PC-3 (cell line): ENCODE measurements around the gene CYGB. TPM values are rescaled to one million over a fixed set of nuclear protein-coding genes. Genes with fewer than 3 reads are reported as not detected.

Source experiments
- ATAC-seq: fragments of 200-7000 bp; cut with Tn5 transposase; 2 replicates; pipeline ENCODE4 v1.9.1; 2020; ENCODE audit warnings: mild to moderate bottlenecking, moderate library complexity
- BruUV-seq: library from RNA; stranded (reverse); fragments of 400-500 nt; replicated peaks from 2 replicates; lab custom pipeline; 2021; lab: Mats Ljungman, UMichigan
- CTCF ChIA-PET: fragments of 300-600 bp; sonication (Branson Sonifier 250); formaldehyde crosslinking; loops from one replicate; lab custom pipeline; 2022; ENCODE audit warnings: antibody characterized with exemption; lab: Charles Lee
- POLR2A ChIA-PET: fragments of 300-600 bp; sonication (Branson Sonifier 250); formaldehyde crosslinking; loops from one replicate; lab custom pipeline; 2022; ENCODE audit warnings: antibody characterized with exemption; ENCODE audit not compliant: unreplicated experiment; lab: Charles Lee
- DNase-seq: peaks from one replicate; pipeline ENCODE4 v3.0.0-alpha.2; 2015
- H2AFZ ChIP-seq: fragments of 300-600 bp; sonication (generic); 2 replicates; pipeline ENCODE4 v1.6.0; 2016; ENCODE audit warnings: antibody characterized with exemption, low read length
- H3F3A ChIP-seq: fragments of 300-600 bp; sonication (generic); one replicate; pipeline ENCODE4 v1.6.0; 2017; ENCODE audit warnings: antibody characterized with exemption, low read length, control low read depth, mild to moderate bottlenecking; ENCODE audit not compliant: unreplicated experiment
- H3K27ac ChIP-seq: fragments of 300-600 bp; sonication (generic); 2 replicates; pipeline ENCODE4 v1.5.1; 2016; ENCODE audit warnings: mild to moderate bottlenecking, low read length
- H3K27me3 ChIP-seq: fragments of 300-600 bp; sonication (generic); 2 replicates; pipeline ENCODE4 v1.6.1; 2016; ENCODE audit warnings: low read length, mixed read lengths
- H3K36me3 ChIP-seq: fragments of 300-600 bp; sonication (generic); 2 replicates; pipeline ENCODE4 v1.6.1; 2016; ENCODE audit warnings: low read depth, mixed run types, low read length, mixed read lengths
- H3K4me1 ChIP-seq: fragments of 300-600 bp; sonication (generic); 2 replicates; pipeline ENCODE4 v1.5.1; 2016; ENCODE audit warnings: low read length; ENCODE audit not compliant: insufficient read depth
- H3K4me2 ChIP-seq: fragments of 300-600 bp; sonication (generic); 2 replicates; pipeline ENCODE4 v1.6.0; 2016; ENCODE audit warnings: low read length
- H3K4me3 ChIP-seq: fragments of 300-600 bp; sonication (generic); 2 replicates; pipeline ENCODE4 v1.5.1; 2016; ENCODE audit warnings: mild to moderate bottlenecking, low read length, mixed read lengths
- H3K79me2 ChIP-seq: fragments of 300-600 bp; sonication (generic); 2 replicates; pipeline ENCODE4 v1.6.1; 2017; ENCODE audit warnings: low read length, mixed read lengths
- H3K9ac ChIP-seq: fragments of 300-600 bp; sonication (generic); 2 replicates; pipeline ENCODE4 v1.6.0; 2016; ENCODE audit warnings: mild to moderate bottlenecking, low read length
- H3K9me2 ChIP-seq: fragments of 300-600 bp; sonication (generic); replicated peaks from 2 replicates; pipeline ENCODE4 v1.6.1; 2016; ENCODE audit warnings: mixed run types, low read length, mixed read lengths
- H3K9me3 ChIP-seq: fragments of 300-600 bp; sonication (generic); 2 replicates; pipeline ENCODE4 v1.6.1; 2016; ENCODE audit warnings: low read length, mixed read lengths
- H4K20me1 ChIP-seq: fragments of 300-600 bp; sonication (generic); 2 replicates; pipeline ENCODE4 v1.6.1; 2016; ENCODE audit warnings: low read length, mixed read lengths
- EZH2 ChIP-seq: fragments of 300-600 bp; sonication (generic); IDR thresholded peaks from one replicate; pipeline ENCODE4 v1.6.1; 2017; ENCODE audit warnings: antibody characterized with exemption, mild to moderate bottlenecking, low read length; ENCODE audit not compliant: unreplicated experiment
- EZH2phosphoT487 ChIP-seq: fragments of 300-600 bp; sonication (generic); IDR thresholded peaks from 2 replicates; pipeline ENCODE4 v1.6.1; 2018; ENCODE audit warnings: mild to moderate bottlenecking, antibody characterized with exemption, low read length, borderline replicate concordance
- intact Hi-C: fragments of 100-400 bp; cut with micrococcal nuclease; formaldehyde crosslinking; loops from 2 replicates; pipeline ENCODE4 v1.9.0; 2023
- total RNA-seq: library from RNA; depleted of rRNA; stranded (reverse); fragments of >200 nt; gene quantifications from 2 replicates; pipeline ENCODE4 v1.2.3, GENCODE V29; 2014
- TF ChIP-seq, protein P1 (sequence below): fragments of 300-600 bp; sonication (generic); conservative IDR thresholded peaks from 2 replicates; pipeline ENCODE4 v1.5.1; 2017; ENCODE audit warnings: antibody characterized with exemption, low read depth, mild to moderate bottlenecking, low read length

CYGB gene
- total RNA-seq, 1 experiment from 2014 or later, result 0.62 TPM

DNA sequence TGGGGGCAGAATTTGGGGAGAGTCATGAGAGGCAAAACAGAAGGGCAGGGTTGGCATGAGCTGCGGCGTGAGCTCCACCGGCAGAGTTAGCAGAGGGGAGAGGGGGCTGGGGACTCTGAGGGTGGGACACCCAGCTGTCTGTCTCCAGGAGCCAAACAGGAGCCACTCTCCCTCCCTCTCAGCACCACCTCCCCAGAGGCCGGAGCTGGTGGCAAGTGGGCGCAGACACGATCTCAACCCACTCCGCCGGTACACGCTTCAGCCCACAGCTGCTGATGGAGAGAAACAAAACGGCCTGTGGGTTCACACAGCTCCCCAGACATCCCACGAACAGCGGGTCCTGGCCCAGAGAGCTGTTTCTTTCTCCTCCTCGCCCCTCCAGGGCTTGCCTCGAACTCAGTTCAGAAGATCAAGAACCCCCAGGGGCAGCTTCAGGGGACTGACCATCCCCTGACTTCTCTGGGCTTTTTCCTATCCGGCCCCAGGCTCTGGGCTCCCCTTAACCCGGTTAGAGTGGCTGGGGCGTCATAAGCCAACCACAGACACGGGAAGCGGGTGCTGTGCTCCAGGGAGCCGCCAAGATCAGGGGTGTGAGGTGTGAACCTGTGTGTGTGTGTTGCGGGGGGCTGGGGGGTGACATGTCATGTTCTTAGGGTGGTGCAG, 43.9 kb downstream of the CYGB start:
- Histone ChIP-seq H4K20me1 (peaks cover 7% of the 10 kb centered on the region; the same call in 1 of the 2 replicates), H3K4me1 (peaks cover 24% of the 10 kb centered on the region), H3K36me3 (no peaks in the 10 kb centered on the region), H3K4me3 (no peak overlapping the region), H3K9ac (no peak overlapping the region), H3K4me2 (peak overlapping the region; percentile 8; the same call in 1 of the 2 replicates), H2AFZ (no peak overlapping the region), H3K79me2 (peaks cover 26% of the 10 kb centered on the region), H3K9me2 (no peaks in the 10 kb centered on the region), H3K27ac (peak overlapping the region; percentile 32; the same call in 1 of the 2 replicates), H3K9me3 (no peaks in the 10 kb centered on the region), H3K27me3 (no peaks in the 10 kb centered on the region), H3F3A (no peaks in the 10 kb centered on the region)
- TF ChIP-seq, protein P1, sequence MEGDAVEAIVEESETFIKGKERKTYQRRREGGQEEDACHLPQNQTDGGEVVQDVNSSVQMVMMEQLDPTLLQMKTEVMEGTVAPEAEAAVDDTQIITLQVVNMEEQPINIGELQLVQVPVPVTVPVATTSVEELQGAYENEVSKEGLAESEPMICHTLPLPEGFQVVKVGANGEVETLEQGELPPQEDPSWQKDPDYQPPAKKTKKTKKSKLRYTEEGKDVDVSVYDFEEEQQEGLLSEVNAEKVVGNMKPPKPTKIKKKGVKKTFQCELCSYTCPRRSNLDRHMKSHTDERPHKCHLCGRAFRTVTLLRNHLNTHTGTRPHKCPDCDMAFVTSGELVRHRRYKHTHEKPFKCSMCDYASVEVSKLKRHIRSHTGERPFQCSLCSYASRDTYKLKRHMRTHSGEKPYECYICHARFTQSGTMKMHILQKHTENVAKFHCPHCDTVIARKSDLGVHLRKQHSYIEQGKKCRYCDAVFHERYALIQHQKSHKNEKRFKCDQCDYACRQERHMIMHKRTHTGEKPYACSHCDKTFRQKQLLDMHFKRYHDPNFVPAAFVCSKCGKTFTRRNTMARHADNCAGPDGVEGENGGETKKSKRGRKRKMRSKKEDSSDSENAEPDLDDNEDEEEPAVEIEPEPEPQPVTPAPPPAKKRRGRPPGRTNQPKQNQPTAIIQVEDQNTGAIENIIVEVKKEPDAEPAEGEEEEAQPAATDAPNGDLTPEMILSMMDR, result no peak
- TF ChIP-seq EZH2phosphoT487, result no peak
- no peak for TF ChIP-seq EZH2
- CTCF ChIA-PET, result no interaction called here
- intact Hi-C loops, result no loop called here
- ATAC-seq (no peak), DNase-seq (no peak)
- no TSS peak for BruUV-seq
- POLR2A ChIA-PET, result no interaction called here

DNA sequence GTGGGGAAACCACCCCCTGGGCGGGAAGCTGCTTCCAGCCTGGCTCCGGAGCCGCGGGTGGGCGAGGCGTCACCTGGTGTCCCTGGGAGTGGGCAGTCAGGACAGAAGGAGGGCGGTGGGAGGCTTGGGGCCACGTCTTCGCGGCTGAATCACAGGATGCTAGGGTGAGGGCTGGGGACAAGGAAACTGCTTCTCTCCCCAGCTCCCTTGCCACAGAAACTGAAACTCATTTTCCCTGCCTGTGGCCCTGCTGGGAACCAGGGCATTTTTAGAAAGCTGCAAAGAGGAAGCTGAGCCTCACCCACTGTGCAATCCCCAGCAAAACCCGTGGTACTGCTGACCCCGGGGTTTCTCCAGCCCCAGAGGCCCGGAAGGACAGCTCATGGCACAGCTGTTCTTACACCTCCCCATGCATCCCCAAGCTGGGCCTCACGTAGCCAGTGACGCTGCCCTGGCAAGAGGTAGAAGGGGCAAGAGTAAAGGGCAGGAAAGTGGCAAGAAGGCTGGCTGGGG, 44.5 kb downstream of the CYGB start:
- no peaks in the 10 kb centered on the region for H3K9me2 ChIP-seq
- H4K20me1 ChIP-seq, result peaks cover 7% of the 10 kb centered on the region; the same call in 1 of the 2 replicates
- ChIA-PET CTCF (no interaction called here), POLR2A (no interaction called here)
- DNase-seq, result peak; percentile 33
- peak overlapping the region; percentile 8; the same call in 1 of the 2 replicates for H3K4me2 ChIP-seq
- H3K9ac ChIP-seq, result no peak overlapping the region
- peaks cover 21% of the 10 kb centered on the region for H3K79me2 ChIP-seq
- no peaks in the 10 kb centered on the region for H3K9me3 ChIP-seq
- peaks cover 18% of the 10 kb centered on the region for H3K4me1 ChIP-seq
- H3K4me3 ChIP-seq, result no peak overlapping the region
- H3K27me3 ChIP-seq, result no peaks in the 10 kb centered on the region
- no peaks in the 10 kb centered on the region for H3K36me3 ChIP-seq
- intact Hi-C loops, result no loop called here
- ATAC-seq, result peak; percentile 34
- BruUV-seq, result no TSS peak
- H2AFZ ChIP-seq, result no peak overlapping the region
- H3F3A ChIP-seq, result no peaks in the 10 kb centered on the region
- peak overlapping the region; percentile 32 for H3K27ac ChIP-seq
- TF ChIP-seq EZH2 (no peak), EZH2phosphoT487 (no peak)
- TF ChIP-seq, protein P1, result no peak
